ENCODE data around the gene AKT1.

- TF ChIP-seq CTCF (IDR thresholded peaks at IDR 0.05; ENCODE audit: low read length): no peak
- TF ChIP-seq EZH2 (optimal IDR thresholded peaks at IDR 0.05; ENCODE audit: low read depth, low read length): no peak
Measured at GRCh38 chr14:104732931-104733681, 62.4 kb downstream of the AKT1 start.
